NCI-H748 (cell line): ENCODE results near the gene TAF3.

ENCODE experiments used
- DNase-seq: peaks from one replicate; lab custom pipeline; 2025; ENCODE audit not compliant: unreplicated experiment; lab: John Stamatoyannopoulos, UW

TAF3 gene

DNA sequence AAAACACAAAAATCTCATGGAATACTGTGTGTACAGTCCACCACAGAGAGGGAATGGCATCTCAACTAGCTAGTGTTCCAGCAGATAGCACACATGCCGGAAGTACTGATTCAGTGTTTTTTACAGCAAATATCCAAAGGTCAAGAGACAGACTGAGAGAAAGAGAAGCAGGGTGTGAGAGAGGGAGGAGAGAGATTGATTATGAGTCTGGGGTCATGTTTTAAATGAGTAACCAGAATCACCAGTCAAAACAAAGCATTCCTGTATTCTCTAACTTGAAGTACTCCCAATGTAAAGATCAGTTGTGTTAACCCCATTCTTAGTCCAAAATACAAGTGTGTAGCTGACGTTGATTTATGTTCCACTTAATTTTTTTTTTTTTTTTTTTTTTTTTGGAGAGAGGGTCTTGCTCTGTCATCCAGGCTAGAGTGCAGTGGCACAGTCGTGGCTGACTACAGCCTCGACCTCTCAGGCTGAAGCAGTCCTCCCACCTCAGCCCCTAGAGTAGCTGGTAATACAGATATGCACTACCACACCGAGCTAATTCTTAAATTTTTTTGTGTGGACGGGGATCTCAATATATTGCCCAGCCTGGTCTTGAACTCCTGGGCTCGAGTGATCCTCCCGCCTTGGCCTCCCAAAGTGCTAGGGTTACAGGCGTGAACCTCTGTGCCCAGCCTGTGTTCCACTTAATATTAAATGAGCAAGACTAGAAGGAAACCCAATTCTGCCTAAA lies 114.2 kb downstream of the TAF3 start:
- no peak for DNase-seq

GRCh38 chr10:7933262-7933661 lies 115.0 kb downstream of the TAF3 start:
- no peak for DNase-seq

- DNase-seq: no peak
Measured at GRCh38 chr10:7933757-7934156, 115.5 kb downstream of the TAF3 start.

DNA sequence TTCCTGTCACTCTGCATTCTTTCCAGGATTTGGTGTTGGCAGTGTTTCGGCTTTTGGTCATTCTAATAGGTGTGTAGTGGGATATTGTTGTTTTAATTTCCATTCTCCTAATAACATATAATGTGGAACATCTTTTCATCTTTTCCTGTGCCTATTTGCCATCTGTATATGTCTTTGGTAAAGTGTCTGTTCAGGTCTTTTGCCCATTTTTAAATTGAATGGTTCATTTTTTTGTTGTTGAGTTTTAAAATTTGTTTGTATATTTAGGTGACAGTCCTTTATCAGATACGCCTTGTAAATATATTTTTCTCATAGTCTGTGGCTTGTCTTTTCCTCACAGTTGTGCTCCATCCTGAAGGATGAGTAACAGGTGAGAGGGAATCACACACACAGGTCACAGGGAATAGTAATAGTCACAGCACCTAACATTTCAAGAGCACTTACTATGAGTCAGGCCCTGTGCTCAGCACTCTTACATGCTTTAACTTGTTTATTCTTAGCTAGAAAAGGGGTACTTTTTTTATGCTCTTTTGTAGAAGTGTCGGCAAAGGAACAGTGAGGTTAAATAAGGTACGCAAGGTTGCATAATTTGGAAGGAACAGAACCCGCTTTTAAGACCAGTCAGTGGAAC lies 119.1 kb downstream of the TAF3 start:
- DNase-seq: no peak

- DNase-seq: no peak
Measured at GRCh38 chr10:7941576-7941975, 123.3 kb downstream of the TAF3 start.

GRCh38 chr10:7942316-7942715 lies 124.0 kb downstream of the TAF3 start:
- DNase-seq: no peak

DNA sequence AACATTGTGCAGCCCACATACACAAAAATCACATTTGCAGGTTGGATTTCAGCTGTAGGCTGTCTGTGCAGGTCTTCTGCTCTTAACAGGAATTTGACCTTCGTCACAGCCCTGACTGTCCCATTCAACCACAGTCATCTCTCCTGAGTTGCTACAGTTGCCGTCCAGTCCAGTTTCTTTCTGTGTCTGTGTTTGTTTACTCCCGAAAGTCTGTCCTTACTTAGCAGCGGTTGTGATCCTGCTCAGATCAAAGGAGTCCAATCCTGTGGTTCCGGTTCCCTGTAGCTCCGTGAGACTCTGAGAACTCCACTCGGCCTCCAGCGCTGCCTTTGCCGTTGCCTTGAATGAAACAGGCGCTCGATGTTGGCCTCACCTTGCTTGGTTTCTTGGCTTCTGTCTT lies 124.6 kb downstream of the TAF3 start:
- no peak for DNase-seq

DNA sequence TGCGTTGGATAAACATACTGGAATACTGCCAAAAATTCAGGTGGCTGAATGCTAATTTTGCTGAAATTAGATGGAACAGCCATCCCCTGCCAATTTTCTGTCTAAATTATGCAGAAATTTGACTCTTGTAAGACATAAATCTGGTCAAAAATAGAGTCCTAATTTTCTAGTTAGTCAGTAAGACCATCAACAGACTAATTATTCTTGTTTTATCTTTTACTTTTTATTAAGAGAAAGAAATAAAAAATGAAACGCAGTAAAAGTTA lies 125.8 kb downstream of the TAF3 start:
- DNase-seq: no peak

GRCh38 chr10:7944537-7944936 lies 126.2 kb downstream of the TAF3 start:
- no peak for DNase-seq

DNA sequence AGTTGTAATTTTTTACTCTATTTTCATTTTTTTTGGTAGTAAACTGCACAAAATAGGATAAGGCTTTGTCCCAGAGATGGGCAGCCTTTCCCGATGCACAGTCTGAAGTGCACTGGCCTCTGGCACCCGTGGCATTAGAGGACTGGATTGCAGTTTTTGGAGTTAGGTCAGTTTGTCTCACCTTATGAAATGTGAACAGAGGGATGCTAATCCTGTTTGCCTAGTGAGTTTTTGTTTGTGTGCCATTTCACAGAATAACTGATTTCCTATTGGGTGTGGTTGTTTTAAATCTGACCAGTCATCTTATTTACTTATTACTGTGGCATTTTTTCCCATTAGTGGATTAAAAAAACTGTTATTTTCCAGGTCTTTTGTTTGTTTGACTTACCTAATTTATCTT lies 126.7 kb downstream of the TAF3 start:
- DNase-seq: no peak

- peak; percentile 6 for DNase-seq
Measured at GRCh38 chr10:7945469-7946187, 127.3 kb downstream of the TAF3 start.

GRCh38 chr10:7948371-7949000 lies 130.2 kb downstream of the TAF3 start:
- no peak for DNase-seq

DNA sequence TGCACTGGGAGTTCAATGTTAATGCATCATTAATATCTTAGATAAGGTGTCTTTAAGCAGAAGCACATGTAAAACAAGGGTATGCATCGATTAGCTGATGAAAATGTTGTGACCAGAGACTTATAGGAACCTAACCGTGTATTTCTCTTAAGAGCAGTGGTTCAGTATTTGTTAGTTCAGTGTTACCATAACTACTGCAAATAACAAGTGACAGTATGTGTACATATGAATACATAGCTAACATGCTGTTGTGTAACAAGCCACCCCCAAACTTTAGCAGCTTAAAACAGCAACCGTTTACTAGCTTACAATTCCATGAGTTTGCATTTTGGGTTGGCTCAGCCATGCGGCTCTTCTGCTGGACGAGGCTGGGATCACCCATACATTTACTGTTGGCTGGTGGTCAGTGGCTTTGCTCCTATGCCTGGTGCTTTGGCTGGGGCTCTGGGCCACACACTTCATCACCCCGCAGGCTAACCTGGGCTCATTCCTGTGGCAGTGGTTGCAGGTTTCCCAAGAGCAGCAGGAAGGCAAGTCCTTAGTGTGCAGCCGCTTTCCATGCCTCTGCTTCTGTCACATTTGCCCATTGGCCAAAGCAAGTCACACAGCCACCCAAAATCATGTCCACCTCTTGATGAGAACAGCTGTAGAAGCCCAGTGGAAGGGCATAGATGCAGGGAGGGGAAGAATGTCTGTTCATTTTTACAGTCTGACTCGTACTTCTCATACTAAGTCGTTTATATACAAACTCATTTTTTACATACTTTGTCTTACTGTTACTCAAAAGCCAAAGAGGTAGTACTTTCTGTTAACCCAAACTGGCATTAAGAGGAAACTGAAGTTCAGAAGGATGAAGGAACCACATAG lies 132.9 kb downstream of the TAF3 start:
- DNase-seq: peak; percentile 12

DNA sequence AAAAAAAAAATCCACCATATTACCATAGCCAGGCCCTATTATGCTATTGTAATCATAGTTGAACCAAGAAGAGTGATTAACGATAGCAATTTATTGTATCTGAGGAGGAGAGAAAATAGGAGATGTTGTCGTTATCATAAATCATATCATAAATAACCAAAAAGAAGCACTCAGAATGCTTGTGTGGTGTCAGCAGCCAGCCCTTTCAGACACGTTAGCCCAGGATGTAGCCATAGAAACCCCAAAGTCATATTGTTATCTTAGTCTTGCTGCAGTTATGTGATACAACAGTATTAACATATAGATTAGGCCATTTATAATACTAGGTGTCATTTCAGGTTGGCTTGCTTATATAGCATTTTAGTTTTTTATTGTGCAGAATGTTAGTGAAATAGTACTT lies 134.0 kb downstream of the TAF3 start:
- no peak for DNase-seq

- no peak for DNase-seq
Measured at GRCh38 chr10:7953447-7953846, 135.1 kb downstream of the TAF3 start.

GRCh38 chr10:7955446-7955845 lies 137.1 kb downstream of the TAF3 start:
- no peak for DNase-seq

GRCh38 chr10:7956508-7956907 lies 138.2 kb downstream of the TAF3 start:
- no peak for DNase-seq

- DNase-seq: no peak
Measured at GRCh38 chr10:7957591-7957990, 139.3 kb downstream of the TAF3 start.

DNA sequence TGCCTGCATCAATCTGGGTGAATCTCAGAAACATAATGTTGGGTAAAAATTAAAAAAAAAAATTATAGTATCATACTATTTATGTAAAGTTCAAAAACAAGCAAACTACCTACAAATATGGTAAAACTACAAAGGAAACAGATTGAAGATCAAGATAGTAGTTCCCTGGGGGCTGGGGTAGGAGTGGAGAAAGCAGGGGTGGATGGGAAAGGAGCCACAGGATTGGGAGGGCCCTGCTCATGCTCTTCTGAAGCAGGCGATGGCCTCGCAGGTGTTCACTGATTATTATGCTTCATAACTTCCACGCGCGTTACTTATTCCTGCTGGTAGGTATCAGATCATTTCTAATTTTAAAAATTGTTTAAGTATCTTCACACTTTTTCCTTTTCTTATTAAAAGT lies 140.1 kb downstream of the TAF3 start:
- no peak for DNase-seq

DNA sequence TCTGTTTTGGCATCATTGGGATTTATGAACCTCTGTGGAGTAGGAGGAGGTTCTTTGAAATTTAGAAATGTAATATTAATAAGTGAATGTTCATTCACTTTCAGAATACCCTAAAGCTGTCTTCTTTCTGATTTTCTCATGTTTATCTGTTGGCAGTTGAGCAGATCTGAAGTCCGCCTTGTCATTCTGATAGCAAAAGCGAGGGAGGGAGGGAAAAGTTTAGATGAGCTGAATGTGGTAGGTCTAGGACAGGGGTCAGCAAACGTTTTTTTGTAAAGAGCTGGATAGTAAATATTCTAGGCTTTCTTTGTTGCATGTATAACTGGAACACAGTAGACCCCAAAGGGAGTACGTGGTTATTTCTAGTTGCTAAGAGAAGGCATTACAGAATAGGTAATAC lies 141.8 kb downstream of the TAF3 start:
- no peak for DNase-seq

- no peak for DNase-seq
Measured at GRCh38 chr10:7962592-7962991, 144.3 kb downstream of the TAF3 start.
